ENCODE measurements around the gene PCCA.

PCCA gene

GRCh38 chr13:100493418-100493817 is 404.5 kb downstream of the PCCA start:
- FAIRE-seq, result no peak
- no peak for DNase-seq (ENCODE audit: insufficient read length, low spot score)
- no peak for TF ChIP-seq CTCF (IDR thresholded peaks at IDR 0.05; ENCODE audit: insufficient read depth, missing control alignments)

- no peak for FAIRE-seq
- TF ChIP-seq CTCF (IDR thresholded peaks at IDR 0.05; ENCODE audit: insufficient read depth, missing control alignments), result no peak
- DNase-seq (ENCODE audit: insufficient read length, low spot score), result no peak
Measured at GRCh38 chr13:100495455-100495854, 406.6 kb downstream of the PCCA start.

- TF ChIP-seq CTCF (IDR thresholded peaks at IDR 0.05; ENCODE audit: insufficient read depth, missing control alignments), result no peak
- no peak for DNase-seq (ENCODE audit: insufficient read length, low spot score)
- FAIRE-seq, result no peak
Measured at GRCh38 chr13:100497389-100497788, 408.5 kb downstream of the PCCA start.

GRCh38 chr13:100502446-100502845 is 413.6 kb downstream of the PCCA start:
- no peak for DNase-seq (ENCODE audit: insufficient read length, low spot score)
- no peak for FAIRE-seq
- no peak for TF ChIP-seq CTCF (IDR thresholded peaks at IDR 0.05; ENCODE audit: insufficient read depth, missing control alignments)

- FAIRE-seq, result no peak
- no peak for DNase-seq (ENCODE audit: insufficient read length, low spot score)
- no peak for TF ChIP-seq CTCF (IDR thresholded peaks at IDR 0.05; ENCODE audit: insufficient read depth, missing control alignments)
Measured at GRCh38 chr13:100503622-100504021, 414.7 kb downstream of the PCCA start.

GRCh38 chr13:100506154-100506553 is 417.3 kb downstream of the PCCA start:
- FAIRE-seq (no peak), DNase-seq (ENCODE audit: insufficient read length, low spot score) (no peak)
- TF ChIP-seq CTCF (IDR thresholded peaks at IDR 0.05; ENCODE audit: insufficient read depth, missing control alignments), result no peak

- DNase-seq (ENCODE audit: insufficient read length, low spot score), result no peak
- no peak for FAIRE-seq
- TF ChIP-seq CTCF (IDR thresholded peaks at IDR 0.05; ENCODE audit: insufficient read depth, missing control alignments), result no peak
Measured at GRCh38 chr13:100506600-100507422, 417.9 kb downstream of the PCCA start.

All from D721Med (cell line).